BLaER1 treated with 17β-estradiol and CSF1 and Interleukin-3, amounts not matched to agents 10 nM and 100 nM (cell line): ENCODE results near the gene THSD7A.

Experiments used
- H3K27ac ChIP-seq, 11 experiments: shearing (Covaris generic); formaldehyde crosslinking; 2 replicates each; pipeline ENCODE4 v1.8.1; 2022
- H3K27me3 ChIP-seq, 11 experiments: shearing (Covaris generic); formaldehyde crosslinking; 2 replicates each; pipeline ENCODE4 v1.8.1; 2022
- H3K36me3 ChIP-seq, 11 experiments: shearing (Covaris generic); formaldehyde crosslinking; 2 replicates each; pipeline ENCODE4 v1.8.1; 2022
- H3K4me1 ChIP-seq, 10 experiments: shearing (Covaris generic); formaldehyde crosslinking; 2 replicates each; pipeline ENCODE4 v1.8.1; 2022
- H3K4me2 ChIP-seq, 11 experiments: shearing (Covaris generic); formaldehyde crosslinking; 2 replicates each; pipeline ENCODE4 v1.8.1; 2022
- H3K4me3 ChIP-seq, 10 experiments: shearing (Covaris generic); formaldehyde crosslinking; 2 replicates each; pipeline ENCODE4 v1.8.1; 2022
- H3K9ac ChIP-seq, 11 experiments: shearing (Covaris generic); formaldehyde crosslinking; 2 replicates each; pipeline ENCODE4 v1.8.1; 2022
- H3K9me3 ChIP-seq, 11 experiments: shearing (Covaris generic); formaldehyde crosslinking; replicated peaks in 1 of 11; 2 replicates each; pipeline ENCODE4 v1.8.1; 2022
- H4K20me1 ChIP-seq, 11 experiments: shearing (Covaris generic); formaldehyde crosslinking; 2 replicates each; pipeline ENCODE4 v1.8.1; 2022
- Cebpa-rat ChIP-seq, 11 experiments: shearing (Covaris generic); IDR thresholded peaks; 2 replicates each; pipeline ENCODE4 v1.8.1; 2022

The THSD7A gene

DNA sequence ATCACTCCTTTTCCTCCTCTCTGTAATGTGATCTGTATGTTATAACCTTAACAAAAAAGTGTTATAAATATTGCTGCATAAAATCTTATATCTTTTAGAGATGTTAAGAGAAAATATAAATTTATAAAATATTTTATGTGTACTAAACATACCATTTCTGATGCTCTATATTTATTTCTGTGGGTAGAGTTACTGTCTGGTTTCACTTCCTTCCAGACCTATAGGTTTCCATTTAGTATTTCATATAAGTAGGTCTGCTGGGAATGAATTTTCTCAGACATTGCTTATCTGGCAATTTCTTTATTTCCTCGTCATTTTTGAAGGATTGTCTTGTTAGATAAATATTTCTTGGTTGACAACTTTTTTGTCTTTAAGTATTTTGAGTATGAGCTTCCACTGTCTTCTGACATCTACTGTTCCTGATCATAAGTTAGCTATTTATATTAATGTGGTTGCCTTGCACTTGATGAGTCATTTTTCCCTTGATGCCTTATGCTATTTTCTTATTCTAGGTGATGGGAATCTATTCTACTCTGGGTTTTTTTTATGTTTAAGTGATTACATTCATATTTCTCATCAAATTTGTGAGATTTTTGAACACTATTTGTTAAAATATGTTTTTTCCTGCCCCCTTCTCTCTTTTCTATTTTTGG lies 11.2 kb upstream of the THSD7A start:
- 0 out of 22 replicates have a peak, but pooled peaks cover 0 to 4% (median 0%) of the 10 kb centered on the region in 11 experiments for H3K9me3 ChIP-seq
- no peaks in the 10 kb centered on the region for H3K27me3 ChIP-seq
- H3K4me1 ChIP-seq: peaks cover 0 to 12% (median 6%) of the 10 kb centered on the region in 10 experiments; a peak in 6 of 20 replicates
- H3K36me3 ChIP-seq: no peaks in the 10 kb centered on the region
- H4K20me1 ChIP-seq: no peaks in the 10 kb centered on the region
- TF ChIP-seq Cebpa-rat (IDR thresholded peaks at IDR 0.05): no peak
- peak overlapping the region in 5 of 11 experiments; percentile 14 to 53 (median 26); a peak in 5 of 22 replicates for H3K4me2 ChIP-seq
- no peak overlapping the region for H3K4me3 ChIP-seq
- no peak overlapping the region for H3K27ac ChIP-seq
- H3K9ac ChIP-seq: no peak overlapping the region

- Histone ChIP-seq H3K9me3 (peaks cover 4 to 9% (median 5%) of the 10 kb centered on the region in 11 experiments; a peak in 14 of 22 replicates), H3K9ac (no peak overlapping the region)
- TF ChIP-seq Cebpa-rat (IDR thresholded peaks at IDR 0.05): no peak
Measured at GRCh38 chr7:11841657-11842056, 9.7 kb upstream of the THSD7A start.

GRCh38 chr7:11835260-11835659 lies 3.3 kb upstream of the THSD7A start:
- Histone ChIP-seq H3K27me3 (peaks cover 22 to 25% (median 23%) of the 10 kb centered on the region in 11 experiments), H3K4me2 (no peak overlapping the region), H3K27ac (no peak overlapping the region), H3K4me1 (peaks cover 27 to 40% (median 32%) of the 10 kb centered on the region in 10 experiments), H4K20me1 (no peaks in the 10 kb centered on the region), H3K9me3 (peaks cover 8 to 16% (median 10%) of the 10 kb centered on the region in 11 experiments; a peak in 15 of 22 replicates), H3K4me3 (no peak overlapping the region), H3K36me3 (no peaks in the 10 kb centered on the region), H3K9ac (no peak overlapping the region)
- no peak for TF ChIP-seq Cebpa-rat (IDR thresholded peaks at IDR 0.05)

More at GRCh38 chr7:11841657-11842056, 9.7 kb upstream of the THSD7A start:
- Histone ChIP-seq H3K27me3 (no peaks in the 10 kb centered on the region), H3K27ac (no peak overlapping the region), H3K4me3 (no peak overlapping the region), H3K4me2 (no peak overlapping the region), H3K4me1 (peaks cover 0 to 12% (median 6%) of the 10 kb centered on the region in 10 experiments; a peak in 6 of 20 replicates), H3K36me3 (no peaks in the 10 kb centered on the region), H4K20me1 (no peaks in the 10 kb centered on the region)

DNA sequence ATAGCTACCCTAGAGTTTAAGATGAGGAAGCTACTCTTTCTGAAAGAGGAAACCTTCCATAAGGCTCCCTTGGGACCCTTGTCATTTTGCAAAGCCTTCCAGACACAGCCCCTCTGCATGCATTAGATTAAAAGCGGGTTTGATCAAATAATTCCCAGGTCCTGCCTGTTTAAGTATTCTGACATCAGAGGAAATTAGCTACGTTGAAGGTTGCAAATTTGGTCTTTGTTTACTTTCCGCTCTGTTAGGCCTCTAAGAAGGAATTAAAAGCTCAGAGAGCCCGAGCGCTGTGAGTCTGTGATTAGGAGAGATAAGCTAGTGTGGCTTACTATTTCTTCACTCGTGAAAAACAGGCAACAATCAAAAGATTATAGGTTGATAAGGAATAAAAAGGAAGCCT lies 1.4 kb upstream of the THSD7A start:
- Histone ChIP-seq H3K27me3 (peaks cover 29 to 32% (median 30%) of the 10 kb centered on the region in 11 experiments), H3K4me3 (no peak overlapping the region; a peak in 1 of 20 replicates), H3K27ac (peak overlapping the region in 8 of 11 experiments; percentile 0 to 51 (median 22); a peak in 8 of 22 replicates), H3K4me1 (peaks cover 27 to 40% (median 32%) of the 10 kb centered on the region in 10 experiments), H4K20me1 (no peaks in the 10 kb centered on the region), H3K9ac (peak overlapping the region in 4 of 11 experiments; percentile 1 to 35 (median 26); a peak in 3 of 22 replicates), H3K36me3 (no peaks in the 10 kb centered on the region), H3K9me3 (peaks cover 8 to 16% (median 10%) of the 10 kb centered on the region in 11 experiments; a peak in 15 of 22 replicates), H3K4me2 (peak overlapping the region; percentile 58 to 99 (median 94))
- TF ChIP-seq Cebpa-rat (IDR thresholded peaks at IDR 0.05): no peak

GRCh38 chr7:11831156-11831735 lies 752 bp downstream of the THSD7A start:
- H3K36me3 ChIP-seq: no peaks in the 10 kb centered on the region
- peak overlapping the region; percentile 60 to 75 (median 67) for H3K4me3 ChIP-seq
- H4K20me1 ChIP-seq: no peaks in the 10 kb centered on the region
- peak overlapping the region; percentile 55 to 79 (median 71); a peak in 21 of 22 replicates for H3K9ac ChIP-seq
- peaks cover 29 to 32% (median 30%) of the 10 kb centered on the region in 11 experiments for H3K27me3 ChIP-seq
- H3K4me2 ChIP-seq: peak overlapping the region; percentile 91 to 99 (median 94)
- no peak for TF ChIP-seq Cebpa-rat (IDR thresholded peaks at IDR 0.05)
- H3K4me1 ChIP-seq: peaks cover 27 to 40% (median 32%) of the 10 kb centered on the region in 10 experiments
- H3K27ac ChIP-seq: peak overlapping the region in 5 of 11 experiments; percentile 21 to 70 (median 47); a peak in 11 of 22 replicates
- peaks cover 0 to 3% (median under 1%) of the 10 kb centered on the region in 11 experiments; a peak in 9 of 22 replicates for H3K9me3 ChIP-seq

DNA sequence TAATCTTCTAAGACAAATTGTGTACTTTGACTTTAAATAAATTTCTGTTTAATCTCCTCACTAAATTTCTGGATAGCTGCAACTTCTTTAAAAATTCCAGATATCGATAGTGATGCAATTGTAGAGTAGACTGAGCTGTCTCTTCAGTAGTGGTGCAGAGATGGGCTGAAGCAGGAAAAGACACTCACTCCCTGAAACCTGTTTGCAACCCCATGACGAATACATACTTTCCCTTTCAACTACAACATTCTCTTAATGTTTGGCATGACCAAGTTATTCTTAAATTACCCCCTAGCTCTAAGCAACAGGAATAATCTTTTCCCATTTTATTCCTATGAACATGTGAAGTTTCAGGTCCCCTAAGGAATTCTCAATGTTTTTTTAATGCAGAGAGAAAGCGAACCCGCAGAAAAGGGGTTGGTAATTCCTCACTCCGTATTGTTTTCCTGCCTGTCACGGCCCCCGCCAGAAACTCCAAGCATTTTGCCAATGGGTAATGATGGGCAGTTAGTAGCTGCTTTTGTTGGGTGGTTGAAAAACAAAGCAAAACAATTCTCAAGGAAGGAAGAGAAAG lies 1.3 kb downstream of the THSD7A start:
- Histone ChIP-seq H3K27ac (peak overlapping the region in 3 of 11 experiments; percentile 21 to 70 (median 38); a peak in 2 of 22 replicates), H3K4me3 (peak overlapping the region; percentile 60 to 75 (median 67)), H3K27me3 (peaks cover 29 to 32% (median 30%) of the 10 kb centered on the region in 11 experiments), H3K4me2 (peak overlapping the region; percentile 91 to 99 (median 94)), H4K20me1 (no peaks in the 10 kb centered on the region), H3K9me3 (no peaks in the 10 kb centered on the region), H3K4me1 (peaks cover 27 to 40% (median 32%) of the 10 kb centered on the region in 10 experiments), H3K36me3 (no peaks in the 10 kb centered on the region), H3K9ac (peak overlapping the region; percentile 55 to 79 (median 71); a peak in 16 of 22 replicates)
- TF ChIP-seq Cebpa-rat (IDR thresholded peaks at IDR 0.05): no peak

- Histone ChIP-seq H3K27me3 (peaks cover 29 to 32% (median 30%) of the 10 kb centered on the region in 11 experiments), H3K4me3 (no peak overlapping the region), H4K20me1 (no peaks in the 10 kb centered on the region), H3K9ac (no peak overlapping the region), H3K4me2 (peak overlapping the region in 1 of 11 experiments; percentile 3; a peak in 2 of 22 replicates), H3K27ac (no peak overlapping the region), H3K9me3 (no peaks in the 10 kb centered on the region), H3K36me3 (no peaks in the 10 kb centered on the region), H3K4me1 (peaks cover 27 to 40% (median 32%) of the 10 kb centered on the region in 10 experiments)
- no peak for TF ChIP-seq Cebpa-rat (IDR thresholded peaks at IDR 0.05)
Measured at GRCh38 chr7:11829954-11830353, 2.0 kb downstream of the THSD7A start.

DNA sequence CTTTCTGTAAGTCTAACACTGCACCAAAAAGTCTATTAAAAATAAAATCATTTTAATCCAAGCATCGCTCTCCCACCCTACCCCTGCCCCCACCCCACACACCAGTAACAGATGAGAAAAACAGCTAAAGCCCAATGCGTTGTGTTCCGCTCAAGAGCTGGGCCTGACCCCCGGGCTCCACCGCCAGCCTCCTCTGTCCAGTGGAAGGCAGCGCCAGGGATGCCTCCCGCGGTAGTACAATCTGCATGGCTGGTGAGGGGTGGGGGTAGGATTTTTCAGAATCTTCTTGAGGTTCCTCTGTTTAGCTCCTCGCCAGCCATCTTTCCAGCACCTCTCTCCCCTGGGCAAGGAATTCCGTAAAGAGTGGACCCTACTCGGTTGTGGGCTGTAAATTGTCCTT lies 12.1 kb downstream of the THSD7A start:
- H3K27ac ChIP-seq: no peak overlapping the region
- TF ChIP-seq Cebpa-rat (IDR thresholded peaks at IDR 0.05): no peak
- H3K9ac ChIP-seq: no peak overlapping the region
- no peaks in the 10 kb centered on the region for H3K9me3 ChIP-seq
- no peaks in the 10 kb centered on the region for H3K27me3 ChIP-seq
- no peak overlapping the region for H3K4me3 ChIP-seq
- no peaks in the 10 kb centered on the region for H4K20me1 ChIP-seq
- no peak overlapping the region for H3K4me2 ChIP-seq
- no peaks in the 10 kb centered on the region for H3K36me3 ChIP-seq
- H3K4me1 ChIP-seq: no peaks in the 10 kb centered on the region

GRCh38 chr7:11819271-11819670 lies 12.7 kb downstream of the THSD7A start:
- Histone ChIP-seq H3K36me3 (no peaks in the 10 kb centered on the region), H3K27ac (no peak overlapping the region), H3K9me3 (no peaks in the 10 kb centered on the region), H3K9ac (no peak overlapping the region), H3K4me1 (no peaks in the 10 kb centered on the region), H3K27me3 (no peaks in the 10 kb centered on the region), H3K4me2 (no peak overlapping the region), H3K4me3 (no peak overlapping the region), H4K20me1 (no peaks in the 10 kb centered on the region)
- TF ChIP-seq Cebpa-rat (IDR thresholded peaks at IDR 0.05): no peak
